AG09319 (cell line): ENCODE measurements around the gene SIGLECL1.

Source experiments
- DNase-seq: peaks from one replicate; pipeline ENCODE4 v3.0.0-alpha.2; 2010; ENCODE audit warnings: low read depth; ENCODE audit errors: extremely low read depth
- CTCF ChIP-seq: IDR thresholded peaks from 2 replicates; pipeline ENCODE4 v1.5.1; 2011; ENCODE audit warnings: low read depth, mild to moderate bottlenecking, inconsistent platforms, low read length, moderate library complexity

The SIGLECL1 gene

GRCh38 chr19:51301266-51301665 lies 50.4 kb downstream of the SIGLECL1 start:
- no peak for TF ChIP-seq CTCF

GRCh38 chr19:51305479-51305878 lies 54.6 kb downstream of the SIGLECL1 start:
- DNase-seq = no peak
- no peak for TF ChIP-seq CTCF

More at GRCh38 chr19:51301266-51301665, 50.4 kb downstream of the SIGLECL1 start:
- no peak for DNase-seq

GRCh38 chr19:51311351-51312257 lies 60.7 kb downstream of the SIGLECL1 start, which contains the start of gene IGLON5:
Gene IGLON5, plus strand, starts transcription at chr19:51311644. Its CDS starts 204 bp downstream, at chr19:51311848.
- no peak for TF ChIP-seq CTCF
- no peak for DNase-seq

- no peak for DNase-seq
- no peak for TF ChIP-seq CTCF
Observed at GRCh38 chr19:51316688-51317087, 65.8 kb downstream of the SIGLECL1 start.

- no peak for TF ChIP-seq CTCF
- DNase-seq = no peak
Observed at GRCh38 chr19:51317376-51317775, 66.5 kb downstream of the SIGLECL1 start.

- no peak for DNase-seq
- TF ChIP-seq CTCF = no peak
Observed at GRCh38 chr19:51317968-51318367, 67.1 kb downstream of the SIGLECL1 start.
